ENCODE results near the gene CA11. TPM values are rescaled to one million over a fixed set of nuclear protein-coding genes. Genes with fewer than 3 reads are reported as not detected.
"Not testable (repeated sequence)": the region's sequence is repeated elsewhere in the genome, so short reads cannot be mapped to it uniquely, and the experiment has no call there.

Gene CA11
- total RNA-seq, 4 donors from 2014 or later = 7.3 to 37.5 (median 10.3) TPM

DNA sequence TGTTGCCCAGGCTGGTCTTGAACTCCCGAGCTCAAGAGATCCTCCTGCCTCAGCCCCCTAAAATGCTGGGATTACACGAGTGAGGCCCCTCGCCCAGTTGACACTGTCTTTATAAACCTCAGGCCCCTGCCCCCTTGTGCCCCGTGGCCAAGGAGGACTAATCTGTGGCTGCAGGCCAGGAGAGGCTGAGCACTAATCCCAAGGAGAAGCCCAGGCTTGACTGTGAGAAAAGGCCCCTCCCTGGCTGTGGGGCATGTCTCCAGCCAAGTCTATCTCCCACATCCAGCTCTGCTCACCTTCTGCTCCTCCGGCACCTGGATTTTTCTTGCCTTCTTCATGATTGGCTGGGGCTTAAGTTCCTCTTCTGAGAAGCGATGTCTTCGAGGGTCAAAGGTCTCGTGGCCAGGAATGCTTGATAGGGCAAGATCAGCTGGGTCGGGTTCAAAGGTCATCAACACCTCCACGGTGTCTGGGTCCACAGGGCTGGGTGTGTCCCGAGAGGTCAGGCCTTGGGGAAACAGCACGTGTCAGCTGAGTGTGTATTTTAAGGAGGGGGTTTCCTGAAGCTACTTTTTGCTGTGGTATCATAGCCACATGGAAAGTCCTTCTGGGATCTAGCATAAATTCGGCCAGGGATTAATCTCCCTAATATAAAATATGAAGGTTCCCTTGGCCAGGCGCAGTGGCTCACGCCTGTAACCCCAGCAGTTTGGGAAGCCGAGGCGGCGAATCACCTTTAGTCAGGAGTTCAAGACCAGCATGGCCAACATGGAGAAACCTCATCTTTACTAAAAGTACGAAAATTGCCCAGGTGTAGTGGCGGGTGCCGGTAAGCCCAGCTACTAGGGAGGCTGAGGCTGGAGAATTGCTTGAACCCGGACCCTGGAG lies 12.6 kb downstream of the CA11 start:
- DNase-seq (ENCODE audit: low spot score in 2 of 2) = no peak
- TF ChIP-seq, protein P1, sequence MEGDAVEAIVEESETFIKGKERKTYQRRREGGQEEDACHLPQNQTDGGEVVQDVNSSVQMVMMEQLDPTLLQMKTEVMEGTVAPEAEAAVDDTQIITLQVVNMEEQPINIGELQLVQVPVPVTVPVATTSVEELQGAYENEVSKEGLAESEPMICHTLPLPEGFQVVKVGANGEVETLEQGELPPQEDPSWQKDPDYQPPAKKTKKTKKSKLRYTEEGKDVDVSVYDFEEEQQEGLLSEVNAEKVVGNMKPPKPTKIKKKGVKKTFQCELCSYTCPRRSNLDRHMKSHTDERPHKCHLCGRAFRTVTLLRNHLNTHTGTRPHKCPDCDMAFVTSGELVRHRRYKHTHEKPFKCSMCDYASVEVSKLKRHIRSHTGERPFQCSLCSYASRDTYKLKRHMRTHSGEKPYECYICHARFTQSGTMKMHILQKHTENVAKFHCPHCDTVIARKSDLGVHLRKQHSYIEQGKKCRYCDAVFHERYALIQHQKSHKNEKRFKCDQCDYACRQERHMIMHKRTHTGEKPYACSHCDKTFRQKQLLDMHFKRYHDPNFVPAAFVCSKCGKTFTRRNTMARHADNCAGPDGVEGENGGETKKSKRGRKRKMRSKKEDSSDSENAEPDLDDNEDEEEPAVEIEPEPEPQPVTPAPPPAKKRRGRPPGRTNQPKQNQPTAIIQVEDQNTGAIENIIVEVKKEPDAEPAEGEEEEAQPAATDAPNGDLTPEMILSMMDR (IDR thresholded peaks at IDR 0.05) = no peak
- TF ChIP-seq POLR2A (IDR thresholded peaks at IDR 0.05) = no peak
- H3K4me3 ChIP-seq (ENCODE audit: low read depth, poor library complexity, severe bottlenecking) = no peak overlapping the region
- intact Hi-C loops (cut with DNase I; ENCODE audit: low total_unique reads) = no loop called here
- 49 to 64% methylated on average over 22 of the region's 22 CpGs for WGBS, 2 donors

DNA sequence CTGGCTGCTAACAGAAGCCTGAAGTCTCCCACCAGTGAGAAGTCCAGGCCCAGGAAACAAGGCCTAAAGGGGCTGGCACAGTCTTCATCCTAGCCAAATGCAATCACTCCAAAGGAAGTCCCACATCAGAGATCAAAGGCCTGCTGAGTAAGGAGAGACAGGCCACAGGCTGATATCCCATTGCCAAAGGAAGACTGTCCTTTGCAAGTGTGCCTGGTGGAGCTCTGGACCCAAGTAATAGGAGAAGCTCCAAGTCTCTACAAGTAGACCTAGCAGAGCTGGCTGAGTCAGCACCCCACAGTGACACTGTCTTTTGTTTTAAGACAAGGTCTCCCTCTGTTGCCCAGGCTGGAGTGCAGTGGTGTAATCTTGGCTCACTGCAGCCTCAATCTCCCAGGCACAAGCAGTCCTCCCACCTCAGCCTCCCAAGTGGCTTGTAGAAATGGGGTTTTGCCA lies 13.3 kb downstream of the CA11 start:
- TF ChIP-seq, protein P1 (IDR thresholded peaks at IDR 0.05) = no peak
- TF ChIP-seq POLR2A (IDR thresholded peaks at IDR 0.05) = no peak
- DNase-seq (ENCODE audit: low spot score in 2 of 2) = no peak
- intact Hi-C loops (cut with DNase I; ENCODE audit: low total_unique reads) = no loop called here

DNA sequence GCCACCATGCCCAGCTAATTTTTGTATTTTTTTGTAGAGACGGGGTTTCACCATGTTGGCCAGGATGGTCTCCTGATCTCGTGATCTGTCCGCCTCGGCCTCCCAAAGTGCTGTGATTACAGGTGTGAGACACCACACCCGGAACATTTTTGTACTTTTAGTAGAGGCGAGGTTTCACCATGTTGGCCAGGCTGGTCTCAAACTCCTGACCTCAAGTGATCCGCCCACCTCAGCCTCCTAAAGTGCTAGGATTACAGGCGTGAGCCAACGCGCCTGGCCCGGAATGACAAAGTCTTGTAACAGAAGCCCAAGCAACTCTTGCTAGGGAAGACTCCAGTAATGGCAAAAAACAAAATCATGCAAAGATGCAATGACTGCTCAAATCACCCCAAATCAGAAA lies 13.7 kb downstream of the CA11 start:
- 70% methylated on average over 11 of the region's 11 CpGs for WGBS, 2 donors
- H3K4me3 ChIP-seq (ENCODE audit: low read depth, poor library complexity, severe bottlenecking); intact Hi-C loops (cut with DNase I; ENCODE audit: low total_unique reads); DNase-seq (ENCODE audit: low spot score in 2 of 2): not testable (repeated sequence)

More for the DNA sequence above, 13.3 kb downstream of the CA11 start:
- no peak overlapping the region for H3K4me3 ChIP-seq (ENCODE audit: low read depth, poor library complexity, severe bottlenecking)

DNA sequence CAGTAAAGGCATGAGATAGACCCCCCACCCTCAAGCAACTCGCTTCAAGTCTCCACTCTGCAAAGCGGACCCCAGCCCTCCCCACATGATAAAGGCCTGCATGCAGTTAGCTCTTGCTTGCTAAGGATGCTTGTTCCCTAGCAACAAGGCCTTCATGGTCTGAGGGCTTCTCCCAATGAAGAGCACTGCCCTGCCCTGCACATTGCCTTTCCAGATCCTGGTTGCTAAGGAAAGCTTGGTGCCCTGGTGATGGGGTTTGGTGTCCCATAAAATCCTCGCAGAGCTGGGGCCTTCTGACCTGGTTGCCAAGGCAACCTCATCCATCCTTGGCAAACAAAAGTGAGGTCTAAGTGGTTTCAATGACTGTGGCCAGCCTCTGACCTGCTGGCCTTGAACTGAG lies 14.8 kb downstream of the CA11 start:
- no peak overlapping the region for H3K4me3 ChIP-seq (ENCODE audit: low read depth, poor library complexity, severe bottlenecking)
- 55 to 77% methylated on average over 1 to 3 of the region's 3 CpGs for WGBS, 2 donors
- TF ChIP-seq, protein P1 (IDR thresholded peaks at IDR 0.05) = no peak
- no peak for TF ChIP-seq POLR2A (IDR thresholded peaks at IDR 0.05)
- intact Hi-C loops (cut with DNase I; ENCODE audit: low total_unique reads) = no loop called here
- DNase-seq (ENCODE audit: low spot score in 2 of 2) = no peak

DNA sequence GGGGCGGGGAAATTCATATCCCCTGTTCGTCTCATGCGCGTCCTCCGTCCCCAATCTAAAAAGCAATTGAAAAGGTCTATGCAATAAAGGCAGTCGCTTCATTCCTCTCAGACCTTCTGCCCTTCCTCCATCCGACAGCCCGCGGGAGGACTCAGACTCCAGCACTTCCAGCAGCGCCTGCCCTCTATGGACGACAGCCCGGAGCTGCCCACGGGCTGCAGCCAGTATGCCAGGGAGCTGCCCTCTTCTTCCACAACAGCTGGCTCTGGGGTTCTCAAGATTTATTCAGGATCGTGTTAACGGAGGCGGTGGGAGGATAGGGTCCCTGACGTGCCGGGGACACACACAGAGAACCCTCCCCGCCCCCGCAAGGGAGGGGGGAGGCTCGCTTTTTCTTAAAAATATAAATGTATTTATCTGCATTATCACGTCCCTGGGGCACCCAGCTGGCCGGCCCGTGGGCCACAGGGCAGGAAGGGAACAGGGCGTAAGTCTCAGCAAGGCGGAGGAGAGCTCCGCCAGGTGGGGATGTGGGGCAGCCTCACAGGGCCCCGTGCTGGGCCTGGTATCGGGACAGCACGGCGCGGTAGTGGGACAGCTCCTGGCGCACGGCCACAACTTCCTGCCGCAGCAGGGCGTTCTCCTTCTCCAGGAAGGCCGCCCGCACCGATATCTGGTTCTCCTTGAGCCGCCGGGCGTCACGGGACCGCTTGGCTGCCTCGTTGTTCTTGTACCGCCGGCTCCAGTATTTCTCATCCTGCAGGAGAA lies 15.5 kb downstream of the CA11 start:
- no peak overlapping the region for H3K4me3 ChIP-seq (ENCODE audit: low read depth, poor library complexity, severe bottlenecking)
- DNase-seq (ENCODE audit: low spot score in 2 of 2) = peak in 1 of 2 donors; percentile 96
- WGBS, 2 donors = 23 to 51% methylated on average over 41 to 46 of the region's 47 CpGs
- intact Hi-C loops (cut with DNase I; ENCODE audit: low total_unique reads) = no loop called here
- TF ChIP-seq POLR2A (IDR thresholded peaks at IDR 0.05) = no peak
- TF ChIP-seq, protein P1 (IDR thresholded peaks at IDR 0.05) = no peak

Measured in lower leg skin (tissue), 4 donors.